Stimulated activated CD4-positive, alpha-beta T cell treated with anti-CD3 and anti-CD28 coated beads, TNF-alpha, amount 100 ng/mL, for 48 hours (primary cell): ENCODE results near the gene PPP2R5D.
"Not testable (repeated sequence)": the region's sequence is repeated elsewhere in the genome, so short reads cannot be mapped to it uniquely, and the experiment has no call there.

Source experiments
- DNase-seq, 3 donors: peaks; one replicate each; pipeline ENCODE4 v3.0.0-alpha.2; 2020; ENCODE audit warnings: low read depth in 3 of 3

Gene PPP2R5D

DNA sequence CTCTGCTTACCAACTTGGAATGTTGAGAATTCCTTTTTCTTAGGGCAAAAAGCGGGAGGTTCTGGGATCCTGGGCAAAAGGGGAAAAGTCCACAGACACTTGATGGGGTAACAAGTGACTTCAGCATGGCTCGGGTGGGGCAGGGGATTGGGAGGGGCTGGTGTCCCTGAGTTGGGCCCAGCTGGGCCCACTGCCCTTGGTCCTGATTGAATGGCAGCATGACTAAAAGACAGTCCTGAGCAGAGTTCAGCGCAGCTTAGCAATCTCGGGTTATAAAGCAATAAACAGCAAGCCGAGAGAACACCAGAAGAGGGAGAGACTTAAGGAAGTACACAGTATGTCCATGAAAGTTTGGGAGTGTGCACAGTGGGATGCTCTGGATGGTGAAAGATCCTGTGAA lies 5.6 kb downstream of the PPP2R5D start:
- DNase-seq: no peak

DNA sequence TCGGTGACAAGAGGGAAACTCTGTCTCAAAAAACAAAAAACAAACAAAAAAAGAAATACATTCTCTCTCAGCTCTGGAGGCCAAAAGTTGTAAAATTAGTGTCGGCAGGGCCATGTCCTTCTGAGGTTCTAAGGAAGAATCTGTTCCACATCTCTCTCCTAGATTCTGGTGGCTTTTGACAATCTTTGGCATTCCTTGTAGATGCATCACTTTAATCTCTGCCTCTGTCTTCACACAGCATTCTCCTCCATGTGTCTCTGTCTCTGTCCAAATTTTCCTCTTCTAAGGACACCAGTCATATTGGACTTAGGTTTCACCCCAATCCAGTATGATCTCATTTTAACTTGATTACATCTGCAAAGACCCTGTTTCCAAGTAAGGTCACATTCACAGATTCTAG lies 9.1 kb downstream of the PPP2R5D start:
- no peak for DNase-seq

DNA sequence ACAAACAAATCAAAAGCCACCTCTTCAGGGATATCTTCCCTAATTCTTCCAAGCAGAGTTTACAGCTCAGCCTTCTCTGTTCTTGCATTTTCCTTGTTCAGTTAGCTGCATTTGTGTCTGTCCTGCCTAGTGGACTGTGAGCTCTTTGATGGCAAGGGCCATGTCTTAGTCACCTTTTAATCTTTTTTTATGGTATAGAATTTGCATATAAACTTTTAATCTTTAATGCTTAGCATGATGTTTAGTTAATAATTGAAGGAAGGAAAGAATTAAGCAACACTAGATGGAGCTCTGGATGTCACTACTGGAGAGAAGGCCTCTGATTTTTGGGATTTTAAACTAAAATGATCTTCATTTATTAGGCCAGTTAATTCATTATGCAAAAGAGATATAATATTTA lies 12.1 kb downstream of the PPP2R5D start:
- DNase-seq: no peak

GRCh38 chr6:42998205-42998604 lies 13.8 kb downstream of the PPP2R5D start:
- DNase-seq: not testable (repeated sequence)

- no peak for DNase-seq
Measured at GRCh38 chr6:43001843-43002242, 17.5 kb downstream of the PPP2R5D start.

DNA sequence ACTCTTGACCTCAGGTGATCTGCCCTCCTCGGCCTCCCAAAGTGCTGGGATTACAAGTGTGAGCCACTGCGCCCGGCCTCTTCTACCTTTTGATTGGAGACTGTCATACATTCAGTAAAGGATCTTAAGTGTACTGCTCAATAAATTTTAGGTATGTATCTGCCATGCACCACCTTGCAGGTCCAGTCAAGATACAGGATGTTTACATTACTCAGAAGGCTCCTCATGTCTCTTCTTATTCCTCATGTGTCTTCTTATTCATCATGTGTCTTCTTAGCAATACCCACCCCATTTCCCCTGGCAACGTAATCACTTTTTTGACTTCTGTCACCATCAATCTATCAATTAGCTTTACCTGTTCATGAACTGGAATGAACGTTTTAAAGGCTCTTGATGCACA lies 21.5 kb downstream of the PPP2R5D start:
- no peak for DNase-seq

DNA sequence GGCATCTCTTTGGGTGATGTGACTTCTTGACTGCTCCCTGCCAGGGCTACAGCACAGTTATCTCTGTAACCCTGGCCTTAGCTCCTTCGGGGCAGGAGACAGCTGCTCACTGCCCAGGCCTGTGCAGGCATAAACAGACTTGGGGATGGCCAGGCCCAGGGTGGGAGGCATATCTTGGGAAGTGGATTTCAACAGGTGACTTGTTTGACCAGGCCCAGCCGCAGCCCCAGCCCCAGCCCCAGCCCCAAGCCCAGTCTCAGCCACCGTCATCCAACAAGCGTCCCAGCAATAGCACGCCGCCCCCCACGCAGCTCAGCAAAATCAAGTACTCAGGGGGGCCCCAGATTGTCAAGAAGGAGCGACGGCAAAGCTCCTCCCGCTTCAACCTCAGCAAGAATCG lies 21.9 kb downstream of the PPP2R5D start:
- no peak for DNase-seq

DNA sequence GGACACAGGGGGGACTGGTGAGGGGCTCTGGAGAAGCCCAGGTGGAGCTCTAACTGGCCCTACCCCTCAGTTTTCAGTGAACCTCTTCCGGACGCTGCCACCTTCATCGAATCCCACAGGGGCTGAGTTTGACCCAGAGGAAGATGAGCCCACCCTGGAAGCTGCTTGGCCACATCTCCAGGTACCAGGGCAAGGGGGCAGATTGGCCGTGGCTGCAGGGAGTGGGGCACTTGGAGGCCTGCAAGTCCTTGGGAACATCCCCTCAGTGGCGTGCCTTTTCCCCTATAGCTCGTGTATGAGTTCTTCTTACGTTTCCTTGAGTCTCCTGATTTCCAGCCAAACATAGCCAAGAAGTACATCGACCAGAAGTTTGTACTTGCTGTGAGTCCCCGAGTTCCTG lies 22.8 kb downstream of the PPP2R5D start:
- no peak for DNase-seq

DNA sequence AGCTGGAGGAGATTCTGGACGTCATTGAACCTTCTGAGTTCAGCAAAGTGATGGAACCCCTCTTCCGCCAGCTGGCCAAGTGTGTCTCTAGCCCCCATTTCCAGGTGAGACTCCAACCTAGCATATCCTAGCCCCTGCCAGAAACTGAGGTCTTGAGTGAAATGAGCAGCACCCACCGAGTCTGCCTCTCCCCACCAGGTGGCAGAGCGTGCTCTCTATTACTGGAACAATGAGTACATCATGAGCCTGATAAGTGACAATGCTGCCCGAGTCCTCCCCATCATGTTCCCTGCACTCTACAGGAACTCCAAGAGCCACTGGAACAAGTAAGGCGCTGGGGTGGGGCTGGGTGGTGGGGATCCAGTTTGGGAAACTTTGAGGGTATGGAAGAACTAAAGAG lies 24.8 kb downstream of the PPP2R5D start:
- peak in 1 of 3 donors; percentile 21 for DNase-seq

DNA sequence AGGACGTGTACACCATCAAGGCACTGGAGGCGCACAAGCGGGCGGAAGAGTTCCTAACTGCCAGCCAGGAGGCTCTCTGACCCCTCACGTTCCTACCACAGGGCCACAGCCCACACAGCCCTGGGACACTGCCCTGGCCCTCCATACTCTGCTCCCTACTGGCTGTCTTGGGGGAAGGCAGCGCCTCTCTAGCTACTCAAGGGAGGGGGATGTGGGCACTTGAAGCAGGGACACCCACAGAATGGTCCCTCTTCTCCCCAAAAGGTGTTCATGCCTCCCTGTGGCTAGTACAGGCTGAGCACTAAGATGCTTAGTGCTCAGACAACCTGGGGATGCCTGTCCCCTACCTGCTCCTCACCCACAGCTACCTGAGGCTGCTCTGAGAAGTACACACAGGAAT lies 26.8 kb downstream of the PPP2R5D start:
- DNase-seq: no peak

DNA sequence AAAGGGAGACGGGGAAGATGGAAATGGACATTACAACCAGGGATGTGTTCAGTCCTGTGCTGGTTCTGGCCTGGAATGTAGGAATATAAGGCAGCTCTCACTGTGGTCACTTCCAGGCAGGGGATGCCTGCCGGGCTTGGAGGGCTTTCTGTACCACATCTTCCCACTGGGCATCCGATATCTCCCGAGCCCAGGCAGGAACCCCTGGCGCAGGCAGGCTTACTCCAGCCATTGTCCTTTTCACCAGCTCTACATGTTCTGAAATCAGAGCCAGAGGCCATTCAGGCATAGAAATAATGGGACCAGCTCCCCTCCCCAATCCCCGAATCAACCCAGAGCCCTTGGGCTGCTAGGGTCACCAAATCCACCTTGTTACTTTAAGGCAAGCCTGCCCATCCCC lies 28.0 kb downstream of the PPP2R5D start:
- DNase-seq: no peak

GRCh38 chr6:43013097-43013842 lies 28.9 kb downstream of the PPP2R5D start:
- peak in 2 of 3 donors; percentile 23 to 36 for DNase-seq

DNA sequence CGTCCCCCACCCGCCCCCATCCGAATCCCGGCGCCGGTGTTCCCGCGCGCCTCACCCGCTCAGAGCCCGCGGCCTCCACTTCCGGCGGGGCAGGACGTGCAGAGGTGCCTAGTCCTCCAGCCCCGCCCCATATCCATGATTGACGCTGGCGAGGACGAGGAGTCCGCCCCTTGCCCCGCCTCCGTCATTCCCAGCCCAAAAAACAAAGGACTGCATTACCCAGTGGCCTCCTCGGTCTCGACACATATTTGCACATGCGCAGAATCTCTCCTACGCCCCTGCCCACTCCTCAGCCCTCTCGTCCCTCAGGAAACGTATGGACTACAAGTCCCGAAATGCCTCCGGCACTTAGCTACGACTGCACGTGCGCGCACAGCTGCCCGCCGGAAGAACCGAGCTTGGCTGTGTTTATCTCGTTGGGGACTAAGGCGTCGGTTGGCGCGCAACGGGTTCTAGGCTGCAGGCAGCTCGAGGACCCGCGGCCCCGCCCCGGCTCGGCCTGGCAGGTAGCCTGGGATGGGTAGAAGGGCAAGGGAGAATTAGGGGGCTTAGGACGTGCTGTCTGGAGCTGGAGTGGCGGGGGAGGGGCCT lies 29.6 kb downstream of the PPP2R5D start, which contains the start of the genes KLHDC3 and MEA1:
TSS of gene KLHDC3 (plus strand) at position 407 of the 591 bp plus-strand sequence. CDS start 2,944 bp downstream, outside the sequence.
TSS of gene MEA1 (minus strand) at position 104 of the 591 bp plus-strand sequence. CDS start 133 bp downstream, outside the sequence.
- peak; percentile 98 to 99 (median 99) for DNase-seq

DNA sequence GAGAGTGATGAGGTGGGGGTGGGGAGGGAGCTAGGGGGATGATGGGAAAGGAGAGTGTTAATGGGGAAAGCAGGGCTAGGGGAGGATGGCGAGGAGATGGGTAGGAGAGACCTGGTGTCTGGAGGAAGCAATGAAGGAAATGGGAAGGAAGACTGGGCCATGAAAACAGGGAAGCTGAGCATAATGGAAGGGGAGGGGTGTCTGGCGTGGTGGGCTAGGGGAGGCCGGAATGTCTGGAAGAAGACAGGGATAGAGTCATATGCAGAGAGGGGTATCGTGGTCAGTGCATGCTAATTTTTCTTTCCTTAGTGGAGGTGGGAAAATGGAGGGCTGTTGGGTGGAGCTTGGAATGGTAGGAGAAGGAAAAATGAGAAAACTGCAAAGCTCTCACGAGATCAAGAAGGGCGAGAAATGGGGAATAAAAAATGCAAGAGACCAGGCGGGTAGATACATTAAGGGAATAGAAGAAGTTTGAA lies 30.1 kb downstream of the PPP2R5D start:
- DNase-seq: no peak

DNA sequence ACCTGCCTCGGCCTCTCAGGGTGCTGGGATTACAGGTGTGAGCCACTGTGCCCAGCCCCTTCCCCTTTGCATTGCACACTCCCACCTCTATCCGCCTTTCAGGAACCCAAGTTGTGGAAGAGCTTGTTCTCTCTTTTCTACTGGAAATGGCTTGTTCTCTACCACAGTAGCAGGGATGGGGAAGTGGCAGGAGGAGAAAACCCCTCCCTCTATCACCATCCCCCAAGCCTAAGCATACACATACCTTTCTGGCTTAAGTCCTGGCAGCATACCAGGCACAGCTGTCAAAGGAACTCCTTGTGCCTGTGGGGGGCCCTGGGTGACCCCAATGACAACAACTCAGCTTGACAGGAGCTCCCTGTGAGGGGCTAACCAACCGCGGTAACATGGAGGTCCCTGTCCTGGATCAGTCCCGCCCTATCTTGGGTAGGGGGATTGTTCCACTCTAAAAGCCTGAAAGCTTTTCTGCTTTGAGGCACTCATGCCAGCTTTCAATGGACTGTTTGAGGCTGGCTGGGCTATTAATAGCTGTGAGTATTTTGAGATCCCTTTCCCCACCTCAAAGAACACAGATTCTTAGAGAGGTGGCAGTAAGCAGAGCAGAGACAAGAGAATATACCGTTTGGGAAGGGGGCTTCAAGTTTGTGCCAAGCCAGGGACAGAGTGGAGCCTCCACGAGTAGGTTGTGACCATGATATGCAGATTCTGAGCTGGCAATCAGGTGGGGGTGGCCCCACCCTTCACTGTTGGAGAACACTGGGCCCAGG lies 32.0 kb downstream of the PPP2R5D start:
- DNase-seq: no peak

GRCh38 chr6:43016943-43017334 lies 32.6 kb downstream of the PPP2R5D start:
- no peak for DNase-seq

GRCh38 chr6:43019152-43019551 lies 34.8 kb downstream of the PPP2R5D start:
- DNase-seq: no peak

DNA sequence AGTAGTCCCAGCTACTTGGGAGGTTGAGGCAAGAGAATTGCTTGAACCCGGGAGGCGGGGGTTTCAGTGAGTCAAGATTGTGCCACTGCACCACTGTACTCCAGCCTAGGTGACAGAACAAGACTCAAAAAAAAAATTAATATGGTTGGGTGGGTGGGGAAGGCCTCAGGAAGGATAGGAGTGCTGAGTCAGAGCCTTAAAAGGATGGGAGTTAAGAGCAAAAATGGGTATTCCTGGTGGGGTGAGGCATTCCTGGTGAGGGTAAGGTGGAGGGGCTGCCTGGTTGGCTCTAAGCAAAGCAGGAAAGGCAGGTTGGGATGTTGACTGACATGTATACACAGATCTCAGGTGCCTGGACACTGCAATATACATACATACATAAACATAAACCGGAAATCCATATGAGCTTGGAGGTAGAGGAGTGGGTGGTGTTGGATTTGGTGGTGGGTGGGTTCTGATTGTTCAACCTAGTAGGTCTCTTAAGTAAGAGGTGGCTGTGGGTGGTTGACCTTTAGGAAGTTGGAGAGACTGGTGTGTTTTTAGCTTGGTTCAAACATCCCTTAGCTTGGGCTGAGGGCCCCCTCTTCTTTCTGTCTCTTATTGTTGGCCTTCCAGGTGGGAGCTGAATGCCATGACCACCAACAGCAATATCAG lies 35.8 kb downstream of the PPP2R5D start:
- DNase-seq: no peak

DNA sequence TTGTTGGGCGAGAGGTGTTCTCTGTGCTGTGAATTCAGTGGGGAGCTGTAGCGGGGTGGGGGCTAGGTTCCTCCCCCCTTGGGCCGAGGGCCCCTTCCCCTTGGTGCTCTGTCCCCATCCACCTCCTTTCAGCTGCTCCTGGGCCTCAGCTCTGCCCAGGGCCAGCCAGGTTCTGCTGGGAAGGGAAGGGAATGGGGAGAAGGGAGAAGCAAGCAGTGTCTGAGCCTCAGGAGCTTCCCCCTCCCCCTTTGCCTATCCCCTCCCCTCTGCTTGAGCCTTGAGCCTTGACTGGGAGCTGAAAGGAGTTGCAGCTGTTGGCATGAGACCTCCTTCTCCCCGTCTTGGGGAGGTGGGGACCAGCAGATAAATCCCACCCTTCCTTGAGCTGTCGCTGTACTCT lies 36.5 kb downstream of the PPP2R5D start:
- no peak for DNase-seq

- DNase-seq: peak; percentile 56 to 70 (median 58)
Measured at GRCh38 chr6:43021270-43022047, 37.1 kb downstream of the PPP2R5D start, which contains the start of gene RRP36. RRP36 (plus strand) TSS chr6:43021623; CDS start chr6:43021655, 32 bp downstream.

DNA sequence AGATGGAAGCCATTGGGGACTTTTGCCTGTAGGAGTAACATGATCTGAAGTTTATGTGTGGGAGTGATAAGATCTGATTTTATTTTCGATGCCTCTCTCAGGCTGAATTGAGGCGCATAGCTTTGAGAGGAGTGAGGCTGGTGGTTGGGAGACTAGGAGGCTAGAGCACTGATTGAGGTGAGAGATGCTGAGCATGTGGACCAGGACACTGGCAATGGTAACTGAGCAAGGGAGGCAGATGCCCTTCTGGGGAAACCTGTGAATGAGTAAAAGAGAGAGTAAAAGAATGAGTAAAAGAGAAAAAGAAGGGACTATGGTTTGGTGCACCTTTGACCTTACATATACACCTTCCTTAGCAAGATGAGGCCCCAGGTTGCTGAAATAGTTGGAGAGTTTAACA lies 40.1 kb downstream of the PPP2R5D start:
- DNase-seq: no peak
